Calu3 (cell line): ENCODE measurements around the gene RCSD1. TPM values are rescaled to one million over a fixed set of nuclear protein-coding genes. Genes with fewer than 3 reads are reported as not detected.

Source experiments
- BruUV-seq: library from RNA; stranded (reverse); fragments of 400-500 nt; replicated peaks from 2 replicates; lab custom pipeline; 2021; lab: Mats Ljungman, UMichigan
- CTCF ChIA-PET: fragments of 300-600 bp; sonication (Branson Sonifier 250); formaldehyde crosslinking; loops from one replicate; lab custom pipeline; 2022; ENCODE audit warnings: antibody characterized with exemption; lab: Charles Lee
- DNase-seq: peaks from one replicate; pipeline ENCODE4 v3.0.0; 2022
- H3K27ac Mint-ChIP-seq: one replicate; pipeline ENCODE4 v1.8.0; 2022; ENCODE audit warnings: mixed read lengths; ENCODE audit not compliant: unreplicated experiment
- H3K27me3 Mint-ChIP-seq: one replicate; pipeline ENCODE4 v1.8.0; 2022; ENCODE audit warnings: mixed read lengths; ENCODE audit not compliant: unreplicated experiment
- H3K36me3 Mint-ChIP-seq: one replicate; pipeline ENCODE4 v1.8.0; 2022; ENCODE audit warnings: mild to moderate bottlenecking, moderate library complexity, mixed read lengths; ENCODE audit not compliant: insufficient read depth, unreplicated experiment
- H3K4me1 Mint-ChIP-seq: one replicate; pipeline ENCODE4 v1.8.0; 2022; ENCODE audit warnings: mild to moderate bottlenecking, low read depth, mixed read lengths; ENCODE audit not compliant: unreplicated experiment
- H3K4me3 Mint-ChIP-seq: one replicate; pipeline ENCODE4 v1.8.0; 2022; ENCODE audit warnings: mild to moderate bottlenecking, low read depth, moderate library complexity, mixed read lengths; ENCODE audit not compliant: unreplicated experiment
- H3K9me3 Mint-ChIP-seq: one replicate; pipeline ENCODE4 v1.8.0; 2022; ENCODE audit warnings: low read depth, mixed read lengths; ENCODE audit not compliant: unreplicated experiment
- intact Hi-C: fragments of 100-400 bp; cut with micrococcal nuclease; formaldehyde crosslinking; loops from one replicate; pipeline ENCODE4 v1.10.0; 2022; ENCODE audit not compliant: unreplicated experiment
- total RNA-seq: library from RNA; stranded (reverse); gene quantifications from 2 replicates; pipeline ENCODE4 v1.2.3, GENCODE V29; 2022
- TF ChIP-seq, protein P1 (sequence below): fragments of 200-600 bp; IDR thresholded peaks from one replicate; pipeline ENCODE4 v1.8.0; 2022; ENCODE audit warnings: antibody characterized with exemption; ENCODE audit not compliant: unreplicated experiment

The RCSD1 gene
- total RNA-seq, 1 experiment from 2014 or later = not detected

DNA sequence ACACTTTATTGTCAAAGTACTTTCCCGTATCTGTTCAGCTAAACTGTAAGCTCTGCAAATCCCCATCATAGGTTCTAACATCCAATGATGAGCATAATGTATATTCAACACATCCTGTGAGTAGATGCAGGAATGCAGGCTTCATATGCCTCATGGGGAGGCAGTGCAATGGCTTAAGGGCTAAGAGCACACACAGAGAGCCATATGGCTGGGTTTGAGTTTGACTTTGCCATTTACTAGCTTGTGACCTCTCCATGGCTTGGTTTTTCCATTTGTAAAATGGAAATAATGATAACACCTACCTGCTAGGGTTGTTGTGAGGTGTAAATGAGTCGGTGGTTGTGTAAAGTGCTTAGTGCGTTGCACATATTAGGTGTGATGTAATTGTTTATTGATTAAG lies 13.4 kb downstream of the RCSD1 start:
- Mint-ChIP-seq H3K27me3 (peaks cover 82% of the 10 kb centered on the region), H3K36me3 (no peaks in the 10 kb centered on the region), H3K4me3 (no peak overlapping the region), H3K4me1 (no peaks in the 10 kb centered on the region), H3K9me3 (no peaks in the 10 kb centered on the region), H3K27ac (no peak overlapping the region)
- CTCF ChIA-PET = no interaction called here
- TF ChIP-seq, protein P1, sequence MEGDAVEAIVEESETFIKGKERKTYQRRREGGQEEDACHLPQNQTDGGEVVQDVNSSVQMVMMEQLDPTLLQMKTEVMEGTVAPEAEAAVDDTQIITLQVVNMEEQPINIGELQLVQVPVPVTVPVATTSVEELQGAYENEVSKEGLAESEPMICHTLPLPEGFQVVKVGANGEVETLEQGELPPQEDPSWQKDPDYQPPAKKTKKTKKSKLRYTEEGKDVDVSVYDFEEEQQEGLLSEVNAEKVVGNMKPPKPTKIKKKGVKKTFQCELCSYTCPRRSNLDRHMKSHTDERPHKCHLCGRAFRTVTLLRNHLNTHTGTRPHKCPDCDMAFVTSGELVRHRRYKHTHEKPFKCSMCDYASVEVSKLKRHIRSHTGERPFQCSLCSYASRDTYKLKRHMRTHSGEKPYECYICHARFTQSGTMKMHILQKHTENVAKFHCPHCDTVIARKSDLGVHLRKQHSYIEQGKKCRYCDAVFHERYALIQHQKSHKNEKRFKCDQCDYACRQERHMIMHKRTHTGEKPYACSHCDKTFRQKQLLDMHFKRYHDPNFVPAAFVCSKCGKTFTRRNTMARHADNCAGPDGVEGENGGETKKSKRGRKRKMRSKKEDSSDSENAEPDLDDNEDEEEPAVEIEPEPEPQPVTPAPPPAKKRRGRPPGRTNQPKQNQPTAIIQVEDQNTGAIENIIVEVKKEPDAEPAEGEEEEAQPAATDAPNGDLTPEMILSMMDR = no peak
- no peak for DNase-seq
- intact Hi-C loops = no loop called here
- no TSS peak for BruUV-seq

GRCh38 chr1:167644551-167644950 lies 14.5 kb downstream of the RCSD1 start:
- no peaks in the 10 kb centered on the region for H3K9me3 Mint-ChIP-seq
- peaks cover 82% of the 10 kb centered on the region for H3K27me3 Mint-ChIP-seq
- CTCF ChIA-PET = no interaction called here
- no peak for DNase-seq
- no peak overlapping the region for H3K27ac Mint-ChIP-seq
- intact Hi-C loops = no loop called here
- no peaks in the 10 kb centered on the region for H3K4me1 Mint-ChIP-seq
- H3K4me3 Mint-ChIP-seq = no peak overlapping the region
- no TSS peak for BruUV-seq
- H3K36me3 Mint-ChIP-seq = no peaks in the 10 kb centered on the region
- TF ChIP-seq, protein P1 = no peak

DNA sequence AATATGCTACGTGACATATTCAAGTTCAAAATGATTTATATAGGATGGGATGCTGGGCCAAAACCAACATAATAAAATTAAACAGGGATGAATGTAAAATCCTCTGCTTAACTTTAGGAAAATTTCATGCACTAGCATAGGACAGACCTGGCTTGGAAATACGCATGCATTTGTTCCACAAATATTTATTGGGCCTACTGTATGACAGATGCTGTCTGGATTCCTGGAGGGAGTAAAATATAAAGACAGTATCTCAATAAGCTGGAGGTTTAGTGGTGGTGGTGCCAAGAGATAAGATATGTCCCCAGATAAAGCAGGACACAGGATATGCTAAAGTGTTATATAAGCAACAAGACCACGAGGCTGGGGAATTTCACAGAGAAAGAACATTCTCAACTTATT lies 15.1 kb downstream of the RCSD1 start:
- no peak for DNase-seq
- TF ChIP-seq, protein P1 = no peak
- Mint-ChIP-seq H3K4me3 (no peak overlapping the region), H3K27ac (no peak overlapping the region), H3K27me3 (peaks cover 79% of the 10 kb centered on the region), H3K9me3 (no peaks in the 10 kb centered on the region), H3K4me1 (no peaks in the 10 kb centered on the region), H3K36me3 (no peaks in the 10 kb centered on the region)
- no TSS peak for BruUV-seq
- intact Hi-C loops = no loop called here
- CTCF ChIA-PET = no interaction called here

- H3K36me3 Mint-ChIP-seq = no peaks in the 10 kb centered on the region
- TF ChIP-seq, protein P1 = no peak
- no TSS peak for BruUV-seq
- H3K9me3 Mint-ChIP-seq = no peaks in the 10 kb centered on the region
- H3K27me3 Mint-ChIP-seq = peaks cover 72% of the 10 kb centered on the region
- no peaks in the 10 kb centered on the region for H3K4me1 Mint-ChIP-seq
- no peak overlapping the region for H3K27ac Mint-ChIP-seq
- CTCF ChIA-PET = interaction anchor here (0.7 kb wide), 3 partner anchors 14 to 1440 kb away, joined by 3 read pairs; no protein-coding TSS in a partner anchor
- no peak overlapping the region for H3K4me3 Mint-ChIP-seq
- DNase-seq = no peak
- intact Hi-C loops = no loop called here
Measured at GRCh38 chr1:167645625-167646414, 15.8 kb downstream of the RCSD1 start.
